H1 (cell line): Measurements from ENCODE around the gene AGT. TPM values are rescaled to one million over a fixed set of nuclear protein-coding genes. Genes with fewer than 3 reads are reported as not detected.

Experiments used
- CTCF ChIA-PET: fragments of 300-600 bp; sonication (Branson Sonifier 250); formaldehyde crosslinking; loops from one replicate; lab custom pipeline; 2021; ENCODE audit not compliant: partially characterized antibody; lab: Charles Lee
- POLR2A ChIA-PET: fragments of 300-600 bp; sonication (Branson Sonifier 250); formaldehyde crosslinking; loops from one replicate; lab custom pipeline; 2021; ENCODE audit warnings: inconsistent platforms; ENCODE audit not compliant: partially characterized antibody; lab: Charles Lee
- DNase-seq, 2 experiments: peaks; one replicate each; pipeline versions ENCODE4 v3.0.0 to v3.0.0-alpha.2; 2010 to 2022; ENCODE audit warnings: low spot score in 2 of 2, low read depth in 1 of 2, mixed read lengths in 1 of 2
- FAIRE-seq: peaks from 2 replicates; lab custom pipeline; 2011; peaks lifted over from hg19 to GRCh38; lab: Jason Lieb, UNC
- H2AFZ ChIP-seq: 2 replicates; pipeline ENCODE4 v1.8.1; 2012; ENCODE audit warnings: low read length, inconsistent platforms
- H2AK5ac ChIP-seq: 2 replicates; pipeline ENCODE4 v1.6.1; 2013; ENCODE audit warnings: low read depth, low read length
- H2BK120ac ChIP-seq: replicated peaks from 2 replicates; pipeline ENCODE3; 2013; ENCODE audit warnings: low read depth, low read length, inconsistent platforms
- H2BK12ac ChIP-seq: 2 replicates; pipeline ENCODE4 v1.6.1; 2013; ENCODE audit warnings: low read depth, low read length
- H2BK15ac ChIP-seq: 2 replicates; pipeline ENCODE4 v1.6.1; 2013; ENCODE audit warnings: low read length
- H2BK20ac ChIP-seq: 2 replicates; pipeline ENCODE4 v1.6.1; 2013; ENCODE audit warnings: low read length
- H2BK5ac ChIP-seq: 2 replicates; pipeline ENCODE4 v1.6.1; 2013; ENCODE audit warnings: low read depth, low read length
- H3K14ac ChIP-seq: 2 replicates; pipeline ENCODE4 v1.6.1; 2013; ENCODE audit warnings: inconsistent platforms; ENCODE audit not compliant: insufficient read length
- H3K18ac ChIP-seq: 2 replicates; pipeline ENCODE4 v1.6.1; 2013; ENCODE audit warnings: low read length; ENCODE audit errors: extremely low read depth
- H3K23ac ChIP-seq: 2 replicates; pipeline ENCODE4 v1.6.1; 2013; ENCODE audit warnings: inconsistent platforms; ENCODE audit not compliant: insufficient read length
- H3K23me2 ChIP-seq: 2 replicates; pipeline ENCODE4 v1.6.1; 2013; ENCODE audit warnings: low read depth, low read length
- H3K27ac ChIP-seq: 2 replicates; pipeline ENCODE4 v1.6.1; 2011; ENCODE audit warnings: low read depth, low read length, inconsistent platforms
- H3K27me3 ChIP-seq, 4 experiments: replicated peaks in 1 of 4; 1 replicate in 1 of 4; 2 replicates in 3 of 4; pipeline versions ENCODE4 v1.6.1 to v1.8.1; 2011 to 2013; ENCODE audit warnings: low read length in 3 of 4, mild to moderate bottlenecking in 3 of 4, inconsistent platforms in 2 of 4, mixed read lengths in 2 of 4, moderate library complexity in 1 of 4; ENCODE audit not compliant: control insufficient read depth in 3 of 4, insufficient read depth in 3 of 4; ENCODE audit errors: extremely low read depth in 1 of 4
- H3K36me3 ChIP-seq, 4 experiments: 2 replicates each; pipeline versions ENCODE4 v1.6.1 to v1.8.1; 2011 to 2013; ENCODE audit warnings: mild to moderate bottlenecking in 4 of 4, low read length in 3 of 4, moderate library complexity in 2 of 4, control low read depth in 1 of 4, inconsistent platforms in 1 of 4; ENCODE audit not compliant: insufficient read depth in 4 of 4, control insufficient read depth in 2 of 4
- H3K4ac ChIP-seq: replicated peaks from 2 replicates; pipeline ENCODE3; 2013; ENCODE audit warnings: low read length, low read depth, mixed read lengths, inconsistent platforms; ENCODE audit not compliant: insufficient read length
- H3K4me1 ChIP-seq, 4 experiments: replicated peaks in 1 of 4; 1 replicate in 1 of 4; 2 replicates in 3 of 4; pipeline versions ENCODE4 v1.6.1 to v1.8.1; 2011 to 2013; ENCODE audit warnings: low read length in 3 of 4, inconsistent platforms in 2 of 4, mixed read lengths in 1 of 4; ENCODE audit not compliant: insufficient read depth in 4 of 4, control insufficient read depth in 3 of 4
- H3K4me2 ChIP-seq, 2 experiments: 2 replicates each; pipeline versions ENCODE4 v1.6.1 to v1.8.1; 2011 to 2013; ENCODE audit warnings: low read depth in 2 of 2, low read length in 2 of 2, control low read depth in 1 of 2, inconsistent platforms in 1 of 2, mild to moderate bottlenecking in 1 of 2; ENCODE audit not compliant: insufficient read depth in 1 of 2
- H3K4me3 ChIP-seq, 4 experiments: fragments of 200-600, 300-600 bp in 1 of 4; sonication (generic), shearing (Covaris generic), sonication (Bioruptor Twin) in 1 of 4; 2 replicates each; pipeline versions ENCODE4 v1.5.1 to v1.8.1; 2011 to 2016; ENCODE audit warnings: low read length in 4 of 4, low read depth in 3 of 4, control low read depth in 2 of 4, inconsistent platforms in 2 of 4, mild to moderate bottlenecking in 2 of 4, mixed read lengths in 1 of 4, moderate library complexity in 1 of 4; ENCODE audit not compliant: insufficient read depth in 2 of 4; ENCODE audit errors: extremely low read depth in 1 of 4
- H3K56ac ChIP-seq: replicated peaks from 2 replicates; pipeline ENCODE3; 2013; ENCODE audit warnings: low read depth, mild to moderate bottlenecking, mixed read lengths, low read length, inconsistent platforms; ENCODE audit not compliant: insufficient read length
- H3K79me1 ChIP-seq: 2 replicates; pipeline ENCODE4 v1.6.1; 2013; ENCODE audit warnings: low read depth, low read length, control low read depth
- H3K79me2 ChIP-seq, 2 experiments: 2 replicates each; pipeline versions ENCODE4 v1.6.1 to v1.8.1; 2012 to 2013; ENCODE audit warnings: low read length in 2 of 2, mild to moderate bottlenecking in 2 of 2, inconsistent platforms in 1 of 2; ENCODE audit not compliant: insufficient read depth in 2 of 2, control insufficient read depth in 1 of 2
- H3K9ac ChIP-seq, 4 experiments: replicated peaks in 1 of 4; 1 replicate in 1 of 4; 2 replicates in 3 of 4; pipeline versions ENCODE4 v1.6.1 to v1.8.1; 2011 to 2013; ENCODE audit warnings: low read depth in 3 of 4, low read length in 3 of 4, control low read depth in 2 of 4, mild to moderate bottlenecking in 2 of 4, moderate library complexity in 2 of 4, inconsistent platforms in 1 of 4; ENCODE audit errors: extremely low read depth in 1 of 4
- H3K9me3 ChIP-seq, 2 experiments: 2 replicates each; pipeline versions ENCODE4 v1.6.1 to v1.8.1; 2012 to 2013; ENCODE audit warnings: mild to moderate bottlenecking in 2 of 2, moderate library complexity in 2 of 2, control low read depth in 1 of 2, inconsistent platforms in 1 of 2, low read depth in 1 of 2, low read length in 1 of 2, mixed read lengths in 1 of 2; ENCODE audit not compliant: insufficient read depth in 2 of 2
- H4K20me1 ChIP-seq, 2 experiments: replicated peaks in 1 of 2; 2 replicates each; pipeline versions ENCODE3 to v1.8.1; 2011 to 2013; ENCODE audit warnings: inconsistent platforms in 2 of 2, low read length in 2 of 2, mild to moderate bottlenecking in 1 of 2; ENCODE audit not compliant: insufficient read depth in 2 of 2, control insufficient read depth in 1 of 2
- H4K5ac ChIP-seq: 2 replicates; pipeline ENCODE4 v1.6.1; 2013; ENCODE audit warnings: low read length, low read depth, mixed read lengths, inconsistent platforms; ENCODE audit not compliant: insufficient read length
- H4K8ac ChIP-seq: 2 replicates; pipeline ENCODE4 v1.8.0; 2013; ENCODE audit warnings: mild to moderate bottlenecking, moderate library complexity, low read length, inconsistent platforms; ENCODE audit not compliant: insufficient read depth; ENCODE audit errors: extremely low read depth
- H4K91ac ChIP-seq: replicated peaks from 2 replicates; pipeline ENCODE3; 2013; ENCODE audit warnings: low read length, mixed read lengths, inconsistent platforms; ENCODE audit not compliant: insufficient read length
- BACH1 ChIP-seq: IDR thresholded peaks from 2 replicates; pipeline ENCODE4 v1.6.1; 2012; ENCODE audit warnings: low read length, improper control_type of control experiment
- BCL11A ChIP-seq, 2 experiments: IDR thresholded peaks; one replicate each; pipeline ENCODE4 v1.6.1; 2011; ENCODE audit warnings: low read depth in 2 of 2, low read length in 2 of 2, mild to moderate bottlenecking in 2 of 2
- BRCA1 ChIP-seq: IDR thresholded peaks from 2 replicates; pipeline ENCODE4 v1.6.1; 2012; ENCODE audit warnings: low read depth, low read length, improper control_type of control experiment
- CEBPB ChIP-seq: IDR thresholded peaks from 2 replicates; pipeline ENCODE4 v1.6.1; 2012; ENCODE audit warnings: low read depth, low read length
- CHD1 ChIP-seq: IDR thresholded peaks from 2 replicates; pipeline ENCODE4 v1.6.1; 2012; ENCODE audit warnings: low read depth, low read length, improper control_type of control experiment
- EZH2 ChIP-seq: fragments of 200-600 bp; sonication (generic); IDR thresholded peaks from 2 replicates; pipeline ENCODE4 v1.7.1; 2012; ENCODE audit warnings: low read depth, mild to moderate bottlenecking, moderate library complexity, low read length, inconsistent platforms; ENCODE audit not compliant: severe bottlenecking
- FOSL1 ChIP-seq: IDR thresholded peaks from 2 replicates; pipeline ENCODE4 v1.6.1; 2011; ENCODE audit warnings: mild to moderate bottlenecking, low read depth, low read length, moderate library complexity; ENCODE audit not compliant: insufficient read depth
- GTF2F1 ChIP-seq: IDR thresholded peaks from 2 replicates; pipeline ENCODE4 v1.6.1; 2012; ENCODE audit warnings: low read depth, low read length, improper control_type of control experiment, borderline replicate concordance
- KDM4A ChIP-seq: IDR thresholded peaks from one replicate; pipeline ENCODE4 v1.7.1; 2012; ENCODE audit warnings: low read depth, mild to moderate bottlenecking, moderate library complexity, low read length, inconsistent platforms; ENCODE audit not compliant: severe bottlenecking
- MAX ChIP-seq: IDR thresholded peaks from 2 replicates; pipeline ENCODE4 v1.6.1; 2012; ENCODE audit warnings: inconsistent platforms
- POLR2AphosphoS5 ChIP-seq: IDR thresholded peaks from 2 replicates; pipeline ENCODE4 v1.6.1; 2011; ENCODE audit warnings: low read depth, low read length
- POU5F1 ChIP-seq: IDR thresholded peaks from 2 replicates; pipeline ENCODE4 v1.6.1; 2011; ENCODE audit warnings: low read depth, mild to moderate bottlenecking, low read length, moderate library complexity
- SUZ12 ChIP-seq: fragments of 200-600 bp; sonication (generic); IDR thresholded peaks from 2 replicates; pipeline ENCODE4 v1.6.1; 2012; ENCODE audit warnings: mild to moderate bottlenecking, inconsistent platforms, low read length, moderate library complexity, mixed read lengths
- WGBS, 2 experiments: shearing (Covaris generic) in 1 of 2; methylation state at CpG; one replicate each; pipeline versions ENCODE4 v1.1.6 to v1.1.7; 2013 to 2015; ENCODE audit warnings: low lambda C conversion rate in 2 of 2, mixed read lengths in 2 of 2, inconsistent platforms in 1 of 2, low coverage in 1 of 2, missing lambda C conversion rate in 1 of 2; ENCODE audit not compliant: insufficient replicate concordance in 2 of 2, insufficient coverage in 1 of 2, insufficient read length in 1 of 2; ENCODE audit errors: extremely low coverage in 1 of 2, missing lambda C conversion rate in 1 of 2; 5-methylcytosine and 5-hydroxymethylcytosine counted together
- polyA plus RNA-seq, 7 experiments: library from polyadenylated mRNA; depleted of rRNA in 3 of 7; stranded (reverse) in 5 of 7; unstranded in 2 of 7; fragments of >200 nt in 5 of 7; fragments of 200-250 nt in 2 of 7; gene quantifications; 1 replicate in 5 of 7; 2 replicates in 1 of 7; 4 replicates in 1 of 7; pipeline versions ENCODE4 v1.2.1 to v1.2.3, GENCODE V29; 2011 to 2013; ENCODE audit warnings: missing spikeins in 2 of 7, mixed read lengths in 2 of 7
- total RNA-seq: library from RNA; stranded (reverse); fragmentation: NEBNext Ultra II Directional; extraction: Animal tissue kit (Norgen Biotek cat#: 25700); gene quantifications from 2 replicates; pipeline ENCODE4 v1.2.1, GENCODE V29; 2021

AGT gene
- total and polyA plus RNA-seq, 2 of the 8 experiments (the other 6 are each of a cell fraction or from before 2014, with no cell fraction given) = 0.20 TPM; not detected in 1

- H3K23ac ChIP-seq = no peak overlapping the region
- H3K4me2 ChIP-seq = no peak overlapping the region; a peak in 1 of 4 replicates
- H3K56ac ChIP-seq = no peak overlapping the region
- H4K91ac ChIP-seq = no peak overlapping the region
- H3K9ac ChIP-seq = no peak overlapping the region
- no peak overlapping the region for H2BK5ac ChIP-seq
- H2BK15ac ChIP-seq = no peak overlapping the region
- H2BK20ac ChIP-seq = no peak overlapping the region
- no peak overlapping the region; the same call in 1 of the 2 replicates for H3K18ac ChIP-seq
- ChIA-PET CTCF (interaction anchor here (0.9 to 5.7 kb wide), 5 partner anchors 10 to 78 kb away, joined by 3 to 26 read pairs (median 6); no protein-coding TSS in a partner anchor), POLR2A (interaction anchor here (1.0 kb wide), 1 partner anchor 11 kb away, joined by 3 read pairs; no protein-coding TSS in a partner anchor)
- H3K79me1 ChIP-seq = no peaks in the 10 kb centered on the region
- no peak overlapping the region for H2BK12ac ChIP-seq
- H4K8ac ChIP-seq = no peak overlapping the region
- H3K36me3 ChIP-seq = no peaks in the 10 kb centered on the region
- H4K20me1 ChIP-seq = no peaks in the 10 kb centered on the region
- no peak overlapping the region for H2AFZ ChIP-seq
- no peak overlapping the region for H3K27ac ChIP-seq
- H2BK120ac ChIP-seq = no peak overlapping the region
- no peaks in the 10 kb centered on the region; a peak in 1 of 7 replicates for H3K27me3 ChIP-seq
- H3K23me2 ChIP-seq = no peaks in the 10 kb centered on the region
- H3K9me3 ChIP-seq = no peaks in the 10 kb centered on the region
- WGBS, 2 experiments = 83% methylated on average over 7 of the region's 8 CpGs; no CpG with 5 or more reads in 1 of the 2 experiments
- FAIRE-seq (no peak), DNase-seq (no peak)
- H3K4me3 ChIP-seq = no peak overlapping the region
- no peak overlapping the region for H2AK5ac ChIP-seq
- no peak overlapping the region for H3K4ac ChIP-seq
- peaks cover 0 to 10% (median 4%) of the 10 kb centered on the region in 4 experiments; a peak in 4 of 7 replicates for H3K4me1 ChIP-seq
- H4K5ac ChIP-seq = no peak overlapping the region
- H3K14ac ChIP-seq = no peak overlapping the region
- H3K79me2 ChIP-seq = no peaks in the 10 kb centered on the region
- TF ChIP-seq CEBPB (no peak), GTF2F1 (no peak), BACH1 (no peak), POU5F1 (no peak), CHD1 (no peak), BCL11A (IDR thresholded peaks at IDR 0.05; ENCODE audit: low read depth in 2 of 2, low read length in 2 of 2) (no peak), EZH2 (no peak), SUZ12 (no peak), POLR2AphosphoS5 (no peak), BRCA1 (no peak), MAX (no peak), FOSL1 (no peak), KDM4A (no peak)
Measured at GRCh38 chr1:230713547-230713914, 391 bp downstream of the AGT start.
